A549 (cell line): Measurements from ENCODE around the gene MARCOL. TPM values are rescaled to one million over a fixed set of nuclear protein-coding genes. Genes with fewer than 3 reads are reported as not detected.

Source experiments
- ATAC-seq, 2 experiments: fragments of 200-7000 bp in 1 of 2; fragments of >200 bp in 1 of 2; cut with Nextera tagmentation in 1 of 2; cut with Tn5 transposase in 1 of 2; 3 replicates each; pipeline versions ENCODE4 v1.8.0 to v1.9.1; 2018 to 2020; ENCODE audit warnings: mild to moderate bottlenecking in 1 of 2, moderate library complexity in 1 of 2
- CTCF ChIA-PET: fragments of 300-600 bp; sonication (Branson Sonifier 250); formaldehyde crosslinking; extraction: SDS; loops from one replicate; lab custom pipeline; 2021; ENCODE audit warnings: antibody characterized with exemption, inconsistent platforms; lab: Yijun Ruan, JAX
- POLR2A ChIA-PET: fragments of 350-600 bp; formaldehyde crosslinking; extraction: SDS; loops from one replicate; lab custom pipeline; 2021; ENCODE audit warnings: antibody characterized with exemption, inconsistent platforms; lab: Yijun Ruan, JAX
- DNase-seq, 2 experiments: peaks; one replicate each; pipeline versions ENCODE4 v3.0.0 to v3.0.0-alpha.2; 2011 to 2016; ENCODE audit warnings: low read depth in 1 of 2, low spot score in 1 of 2
- FAIRE-seq: peaks from 2 replicates; lab custom pipeline; 2011; peaks lifted over from hg19 to GRCh38; lab: Jason Lieb, UNC
- H3K27ac ChIP-seq, 2 experiments: fragments of >200 bp; sonication (Bioruptor Twin); formaldehyde crosslinking; 3 replicates each; pipeline ENCODE4 v1.5.1; 2016 to 2017
- H3K4me1 ChIP-seq: fragments of >200 bp; sonication (Bioruptor Twin); formaldehyde crosslinking; 3 replicates; pipeline ENCODE4 v1.6.1; 2016
- H3K4me2 ChIP-seq: fragments of >200 bp; sonication (Bioruptor Twin); formaldehyde crosslinking; 3 replicates; pipeline ENCODE4 v1.6.1; 2016
- H3K4me3 ChIP-seq: fragments of >200 bp; sonication (Bioruptor Twin); formaldehyde crosslinking; 3 replicates; pipeline ENCODE4 v1.5.1; 2016
- H3K9me3 ChIP-seq: fragments of >200 bp; sonication (Bioruptor Twin); formaldehyde crosslinking; 3 replicates; pipeline ENCODE4 v1.6.1; 2016
- ATOH8 ChIP-seq: fragments of 250-450 bp; sonication (Bioruptor Pico); IDR thresholded peaks from 2 replicates; pipeline ENCODE4 v1.5.0; 2020; ENCODE audit warnings: low read depth, mild to moderate bottlenecking, moderate library complexity
- CBX8 ChIP-seq: fragments of 200-600 bp; sonication (generic); IDR thresholded peaks from 2 replicates; pipeline ENCODE4 v1.6.1; 2016
- CTCF ChIP-seq: fragments of >200 bp; sonication (Bioruptor Twin); formaldehyde crosslinking; IDR thresholded peaks from 3 replicates; pipeline ENCODE4 v1.5.1; 2016
- E2F6 ChIP-seq: IDR thresholded peaks from 2 replicates; pipeline ENCODE4 v1.6.1; 2012; ENCODE audit warnings: low read depth, borderline replicate concordance
- EHMT2 ChIP-seq: fragments of 200-600 bp; sonication (generic); IDR thresholded peaks from 2 replicates; pipeline ENCODE4 v1.6.1; 2016; ENCODE audit warnings: antibody characterized with exemption, low read depth, mild to moderate bottlenecking, moderate library complexity
- EP300 ChIP-seq, 2 experiments: fragments of >200 bp; sonication (Bioruptor Twin); formaldehyde crosslinking; IDR thresholded peaks; 2 replicates in 1 of 2; 3 replicates in 1 of 2; pipeline ENCODE4 v1.6.1; 2016 to 2017
- FOSB ChIP-seq: fragments of 250-450 bp; sonication (Bioruptor Pico); IDR thresholded peaks from 2 replicates; pipeline ENCODE4 v1.5.0; 2020; ENCODE audit warnings: mild to moderate bottlenecking, moderate library complexity
- FOXS1 ChIP-seq: fragments of 250-450 bp; sonication (Bioruptor Pico); IDR thresholded peaks from 2 replicates; pipeline ENCODE4 v1.5.0; 2020; ENCODE audit warnings: mild to moderate bottlenecking, moderate library complexity
- GATA3 ChIP-seq: IDR thresholded peaks from 2 replicates; pipeline ENCODE4 v1.6.1; 2012; ENCODE audit warnings: borderline replicate concordance
- HOXB5 ChIP-seq: fragments of 250-450 bp; sonication (Bioruptor Pico); IDR thresholded peaks from 2 replicates; pipeline ENCODE4 v1.5.0; 2020; ENCODE audit warnings: mild to moderate bottlenecking, moderate library complexity
- JUN ChIP-seq, 2 experiments: fragments of >200 bp; sonication (Bioruptor Twin); formaldehyde crosslinking; IDR thresholded peaks; 2 replicates in 1 of 2; 3 replicates in 1 of 2; pipeline ENCODE4 v1.6.1; 2016 to 2017
- KDM1A ChIP-seq: fragments of 200-600 bp; sonication (generic); IDR thresholded peaks from 2 replicates; pipeline ENCODE4 v1.6.1; 2016; ENCODE audit warnings: low read depth, mild to moderate bottlenecking
- KDM5A ChIP-seq: fragments of 200-600 bp; sonication (generic); IDR thresholded peaks from 2 replicates; pipeline ENCODE4 v1.6.1; 2016; ENCODE audit warnings: antibody characterized with exemption, mild to moderate bottlenecking
- NFE2L2 ChIP-seq: fragments of 150-350 bp; conservative IDR thresholded peaks from 2 replicates; pipeline ENCODE4 v1.6.1; 2014; ENCODE audit warnings: low read length
- PBX3 ChIP-seq: IDR thresholded peaks from 2 replicates; pipeline ENCODE4 v1.6.1; 2012
- POLR2A ChIP-seq: IDR thresholded peaks from 2 replicates; pipeline ENCODE4 v1.6.1; 2012; ENCODE audit warnings: mild to moderate bottlenecking, low read length
- RAD21 ChIP-seq, 2 experiments: fragments of >200 bp in 1 of 2; sonication (Bioruptor Twin) in 1 of 2; formaldehyde crosslinking in 1 of 2; IDR thresholded peaks in 1 of 2; conservative IDR thresholded peaks in 1 of 2; 2 replicates in 1 of 2; 3 replicates in 1 of 2; pipeline ENCODE4 v1.6.1; 2012 to 2018; ENCODE audit warnings: inconsistent platforms in 1 of 2
- RARB ChIP-seq: fragments of 250-450 bp; sonication (Bioruptor Pico); IDR thresholded peaks from 2 replicates; pipeline ENCODE4 v1.8.0; 2021; ENCODE audit warnings: mild to moderate bottlenecking, moderate library complexity
- REST ChIP-seq: fragments of 200-600 bp; sonication (generic); IDR thresholded peaks from 2 replicates; pipeline ENCODE4 v1.6.1; 2016; ENCODE audit warnings: antibody characterized with exemption, mild to moderate bottlenecking, moderate library complexity
- SMC3 ChIP-seq: fragments of >200 bp; sonication (Bioruptor Twin); formaldehyde crosslinking; IDR thresholded peaks from 3 replicates; pipeline ENCODE4 v1.6.1; 2018; ENCODE audit warnings: inconsistent platforms
- WGBS: methylation state at CpG from one replicate; pipeline ENCODE4 v1.1.6; 2017; ENCODE audit errors: missing lambda C conversion rate; 5-methylcytosine and 5-hydroxymethylcytosine counted together
- polyA plus RNA-seq, 4 experiments: library from polyadenylated mRNA; depleted of rRNA in 3 of 4; stranded (reverse); fragments of >200 nt; fragmentation: RNase III in 1 of 4; extraction: RNeasy Plus Mini Kit Qiagen cat#74134 plus additional on column Dnase treatment in 1 of 4; gene quantifications; 2 replicates in 3 of 4; 3 replicates in 1 of 4; pipeline ENCODE4 v1.2.3, GENCODE V29; 2011 to 2017
- TF ChIP-seq, protein P1 (sequence below): IDR thresholded peaks from 2 replicates; pipeline ENCODE4 v1.6.1; 2012
- TF ChIP-seq, protein P2 (sequence below): fragments of 250-450 bp; sonication (Bioruptor Pico); IDR thresholded peaks from 2 replicates; pipeline ENCODE4 v1.5.0; 2021; ENCODE audit warnings: mild to moderate bottlenecking, moderate library complexity, borderline replicate concordance

MARCOL gene
- polyA plus RNA-seq, 2 of the 4 experiments (the other 2 are of a cell fraction), result 0.06 to 0.13 TPM

- H3K4me2 ChIP-seq, result no peak overlapping the region
- no peak for FAIRE-seq
- no peak overlapping the region for H3K27ac ChIP-seq
- no peak for ATAC-seq
- H3K9me3 ChIP-seq, result no peaks in the 10 kb centered on the region
- 16% methylated on average over 4 of the region's 4 CpGs for WGBS
- ChIA-PET CTCF (no interaction called here), POLR2A (no interaction called here)
- no peak overlapping the region for H3K4me3 ChIP-seq
- no peaks in the 10 kb centered on the region for H3K4me1 ChIP-seq
- TF ChIP-seq, protein P1, sequence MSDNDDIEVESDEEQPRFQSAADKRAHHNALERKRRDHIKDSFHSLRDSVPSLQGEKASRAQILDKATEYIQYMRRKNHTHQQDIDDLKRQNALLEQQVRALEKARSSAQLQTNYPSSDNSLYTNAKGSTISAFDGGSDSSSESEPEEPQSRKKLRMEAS, result no peak
- TF ChIP-seq E2F6, result no peak
- no peak for TF ChIP-seq FOXS1 (CRISPR knock-in tag)
- no peak for TF ChIP-seq GATA3
- TF ChIP-seq KDM1A, result no peak
- TF ChIP-seq, protein P2, sequence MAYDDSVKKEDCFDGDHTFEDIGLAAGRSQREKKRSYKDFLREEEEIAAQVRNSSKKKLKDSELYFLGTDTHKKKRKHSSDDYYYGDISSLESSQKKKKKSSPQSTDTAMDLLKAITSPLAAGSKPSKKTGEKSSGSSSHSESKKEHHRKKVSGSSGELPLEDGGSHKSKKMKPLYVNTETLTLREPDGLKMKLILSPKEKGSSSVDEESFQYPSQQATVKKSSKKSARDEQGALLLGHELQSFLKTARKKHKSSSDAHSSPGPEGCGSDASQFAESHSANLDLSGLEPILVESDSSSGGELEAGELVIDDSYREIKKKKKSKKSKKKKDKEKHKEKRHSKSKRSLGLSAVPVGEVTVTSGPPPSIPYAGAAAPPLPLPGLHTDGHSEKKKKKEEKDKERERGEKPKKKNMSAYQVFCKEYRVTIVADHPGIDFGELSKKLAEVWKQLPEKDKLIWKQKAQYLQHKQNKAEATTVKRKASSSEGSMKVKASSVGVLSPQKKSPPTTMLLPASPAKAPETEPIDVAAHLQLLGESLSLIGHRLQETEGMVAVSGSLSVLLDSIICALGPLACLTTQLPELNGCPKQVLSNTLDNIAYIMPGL, result no peak
- DNase-seq, result no peak
These were observed 33.1 kb upstream of the MARCOL start for GRCh38 chr5:148205044-148205806.

- Histone ChIP-seq H3K27ac (no peak overlapping the region), H3K4me2 (no peak overlapping the region), H3K9me3 (no peaks in the 10 kb centered on the region), H3K4me3 (no peak overlapping the region), H3K4me1 (no peaks in the 10 kb centered on the region)
- no peak for TF ChIP-seq SMC3
- TF ChIP-seq EP300 (IDR thresholded peaks at IDR 0.05), result no peak
- TF ChIP-seq JUN (IDR thresholded peaks at IDR 0.05), result no peak
- TF ChIP-seq HOXB5 (CRISPR knock-in tag), result no peak
- no peak for TF ChIP-seq RARB (CRISPR knock-in tag)
- TF ChIP-seq FOSB (CRISPR knock-in tag), result no peak
- TF ChIP-seq CTCF, result no peak
- no peak for TF ChIP-seq E2F6
- TF ChIP-seq POLR2A, result no peak
- TF ChIP-seq, protein P2, result no peak
- no peak for TF ChIP-seq CBX8
- no peak for TF ChIP-seq EHMT2
- no peak for TF ChIP-seq PBX3
- TF ChIP-seq KDM5A, result no peak
- no peak for TF ChIP-seq NFE2L2
- no peak for TF ChIP-seq REST
- no peak for TF ChIP-seq RAD21 (conservative IDR thresholded peaks at IDR 0.05 in 1 of 2, IDR thresholded peaks at IDR 0.05 in 1 of 2)
- no peak for TF ChIP-seq ATOH8
- 0% methylated on average over 1 of the region's 1 CpG for WGBS
- ATAC-seq (no peak), FAIRE-seq (no peak), DNase-seq (no peak)
- ChIA-PET CTCF (no interaction called here), POLR2A (no interaction called here)
These were observed 32.5 kb upstream of the MARCOL start for GRCh38 chr5:148205865-148206264.
